ENCODE data around the gene GXYLT2.
A peak's percentile ranks its signal among the peaks of the same experiment; 100 is the strongest.

The GXYLT2 gene

GRCh38 chr3:72888546-72889309, 882 bp downstream of the GXYLT2 start:
- peaks cover 65% of the 10 kb centered on the region for H3K27me3 ChIP-seq (ENCODE audit: insufficient read depth, insufficient read length)
- peaks cover under 1% of the 10 kb centered on the region; the same call in 1 of the 2 replicates for H3K9me3 ChIP-seq (ENCODE audit: insufficient read depth, low read length)
- peaks cover 7% of the 10 kb centered on the region for H3K4me1 ChIP-seq (ENCODE audit: insufficient read depth, insufficient read length)
- peak overlapping the region; percentile 69 for H3K9ac ChIP-seq (ENCODE audit: insufficient read length, low read depth)
- H3K4me3 ChIP-seq (ENCODE audit: insufficient read length, low read depth) = peak overlapping the region; percentile 49
- H3K36me3 ChIP-seq (ENCODE audit: insufficient read depth, insufficient read length, low read length) = peaks cover 8% of the 10 kb centered on the region
- peak; percentile 63 for DNase-seq (ENCODE audit: low read depth, low spot score)
- TF ChIP-seq SUZ12 (IDR thresholded peaks at IDR 0.05; ENCODE audit: extremely low read depth, insufficient read depth, insufficient read length) (no peak), ZNF274 (IDR thresholded peaks at IDR 0.05; ENCODE audit: low read depth, low read length) (no peak), YY1 (IDR thresholded peaks at IDR 0.05; ENCODE audit: insufficient read depth, insufficient read length) (no peak)

- peaks cover 66% of the 10 kb centered on the region for H3K27me3 ChIP-seq (ENCODE audit: insufficient read depth, insufficient read length)
- peaks cover 10% of the 10 kb centered on the region for H3K36me3 ChIP-seq (ENCODE audit: insufficient read depth, insufficient read length, low read length)
- peak overlapping the region; percentile 13 for H3K4me3 ChIP-seq (ENCODE audit: insufficient read length, low read depth)
- no peak for DNase-seq (ENCODE audit: low read depth, low spot score)
- peaks cover 7% of the 10 kb centered on the region for H3K4me1 ChIP-seq (ENCODE audit: insufficient read depth, insufficient read length)
- peak overlapping the region; percentile 46 for H3K9ac ChIP-seq (ENCODE audit: insufficient read length, low read depth)
- no peak for TF ChIP-seq ZNF274 (IDR thresholded peaks at IDR 0.05; ENCODE audit: low read depth, low read length)
- no peak for TF ChIP-seq YY1 (IDR thresholded peaks at IDR 0.05; ENCODE audit: insufficient read depth, insufficient read length)
- H3K9me3 ChIP-seq (ENCODE audit: insufficient read depth, low read length) = no peaks in the 10 kb centered on the region
Observed at GRCh38 chr3:72889310-72890165, 1.7 kb downstream of the GXYLT2 start.

- Histone ChIP-seq H3K36me3 (ENCODE audit: insufficient read depth, insufficient read length, low read length) (peaks cover 14% of the 10 kb centered on the region), H3K4me1 (ENCODE audit: insufficient read depth, insufficient read length) (peaks cover 7% of the 10 kb centered on the region), H3K4me3 (ENCODE audit: insufficient read length, low read depth) (no peak overlapping the region), H3K9me3 (ENCODE audit: insufficient read depth, low read length) (no peaks in the 10 kb centered on the region), H3K27me3 (ENCODE audit: insufficient read depth, insufficient read length) (peaks cover 65% of the 10 kb centered on the region), H3K9ac (ENCODE audit: insufficient read length, low read depth) (no peak overlapping the region)
- no peak for DNase-seq (ENCODE audit: low read depth, low spot score)
- TF ChIP-seq YY1 (IDR thresholded peaks at IDR 0.05; ENCODE audit: insufficient read depth, insufficient read length) (no peak), ZNF274 (IDR thresholded peaks at IDR 0.05; ENCODE audit: low read depth, low read length) (no peak), SUZ12 (IDR thresholded peaks at IDR 0.05; ENCODE audit: extremely low read depth, insufficient read depth, insufficient read length) (no peak)
Observed at GRCh38 chr3:72890166-72890925, 2.5 kb downstream of the GXYLT2 start.

DNA sequence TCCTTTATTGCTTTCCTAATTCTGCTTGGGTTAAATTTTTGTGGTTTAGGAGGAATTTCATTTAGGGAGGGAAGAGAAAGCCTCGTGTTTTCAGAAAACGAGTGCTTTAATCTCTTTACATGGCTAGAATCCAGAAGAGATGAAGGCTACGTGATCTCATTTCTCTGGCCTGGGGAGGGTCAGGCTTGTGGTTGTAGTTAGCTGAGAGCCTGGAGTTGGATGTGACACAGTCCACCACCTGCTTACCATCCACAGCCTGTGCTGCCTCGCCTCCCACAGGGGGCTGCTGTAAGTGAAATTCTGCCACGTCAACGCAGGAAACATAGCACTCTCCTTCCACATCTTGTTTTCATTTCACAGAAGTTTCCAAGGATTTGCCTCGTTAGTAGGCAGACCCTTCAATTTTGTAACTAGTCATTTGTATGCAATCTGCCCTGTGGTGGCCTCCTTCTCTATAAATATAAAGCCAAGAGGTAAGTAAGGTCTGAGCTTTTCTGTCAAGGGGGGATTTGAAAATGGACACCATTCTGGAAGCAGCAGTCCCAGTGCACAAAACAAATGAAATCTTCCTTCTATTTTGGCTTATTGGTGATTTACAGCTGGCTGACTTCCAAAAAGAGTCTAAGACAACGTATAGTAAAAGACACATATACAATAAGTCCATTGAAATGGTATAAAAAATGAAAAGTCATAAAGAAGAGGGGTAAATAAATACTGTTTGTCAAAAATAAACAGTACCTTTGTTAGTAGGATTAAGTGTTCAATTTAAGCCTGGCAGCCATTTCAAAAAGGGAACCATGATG, 3.4 kb downstream of the GXYLT2 start:
- peaks cover 14% of the 10 kb centered on the region for H3K36me3 ChIP-seq (ENCODE audit: insufficient read depth, insufficient read length, low read length)
- no peak overlapping the region for H3K9ac ChIP-seq (ENCODE audit: insufficient read length, low read depth)
- H3K4me1 ChIP-seq (ENCODE audit: insufficient read depth, insufficient read length) = peaks cover 7% of the 10 kb centered on the region
- H3K4me3 ChIP-seq (ENCODE audit: insufficient read length, low read depth) = no peak overlapping the region
- H3K9me3 ChIP-seq (ENCODE audit: insufficient read depth, low read length) = no peaks in the 10 kb centered on the region
- peaks cover 58% of the 10 kb centered on the region for H3K27me3 ChIP-seq (ENCODE audit: insufficient read depth, insufficient read length)
- DNase-seq (ENCODE audit: low read depth, low spot score) = no peak
- TF ChIP-seq SUZ12 (IDR thresholded peaks at IDR 0.05; ENCODE audit: extremely low read depth, insufficient read depth, insufficient read length) = no peak
- TF ChIP-seq ZNF274 (IDR thresholded peaks at IDR 0.05; ENCODE audit: low read depth, low read length) = no peak
- no peak for TF ChIP-seq YY1 (IDR thresholded peaks at IDR 0.05; ENCODE audit: insufficient read depth, insufficient read length)

DNA sequence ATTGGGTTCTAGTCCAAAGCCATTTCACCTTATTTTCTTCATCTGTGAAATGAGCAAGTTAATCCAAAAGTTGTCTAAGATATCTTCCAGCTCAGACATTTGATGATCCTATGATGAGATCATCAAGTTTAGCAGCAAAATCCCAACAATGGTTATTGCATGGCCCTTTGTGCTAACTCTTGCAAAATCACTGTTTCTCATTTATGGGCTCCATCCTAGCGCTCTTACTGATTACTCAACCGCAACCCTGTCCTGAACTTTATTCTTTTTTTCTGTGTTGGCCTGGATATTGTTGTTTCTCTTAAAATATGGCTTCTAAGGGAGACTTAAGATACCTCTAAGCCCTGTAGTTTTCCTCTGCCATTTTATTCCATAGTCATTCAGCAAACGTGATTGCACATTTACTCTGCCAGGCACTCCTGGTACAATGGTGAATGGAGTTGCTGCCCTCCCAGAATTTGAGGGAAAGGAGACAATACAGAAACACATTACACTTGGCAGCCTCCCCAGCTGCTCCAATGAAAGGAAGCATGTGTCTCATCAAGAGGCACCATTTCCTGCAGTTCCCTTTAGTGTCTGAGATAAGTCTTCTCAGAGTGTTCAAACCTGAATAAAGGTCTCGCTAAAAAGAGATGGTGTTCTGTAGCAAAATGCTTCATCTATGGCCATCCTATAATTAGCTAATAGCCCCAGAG, 4.4 kb downstream of the GXYLT2 start:
- no peak for DNase-seq (ENCODE audit: low read depth, low spot score)
- H3K4me3 ChIP-seq (ENCODE audit: insufficient read length, low read depth) = no peak overlapping the region
- TF ChIP-seq ZNF274 (IDR thresholded peaks at IDR 0.05; ENCODE audit: low read depth, low read length) = no peak
- TF ChIP-seq YY1 (IDR thresholded peaks at IDR 0.05; ENCODE audit: insufficient read depth, insufficient read length) = no peak
- no peak for TF ChIP-seq SUZ12 (IDR thresholded peaks at IDR 0.05; ENCODE audit: extremely low read depth, insufficient read depth, insufficient read length)
- peaks cover 49% of the 10 kb centered on the region for H3K27me3 ChIP-seq (ENCODE audit: insufficient read depth, insufficient read length)
- peaks cover 14% of the 10 kb centered on the region for H3K36me3 ChIP-seq (ENCODE audit: insufficient read depth, insufficient read length, low read length)
- H3K9ac ChIP-seq (ENCODE audit: insufficient read length, low read depth) = no peak overlapping the region
- peaks cover 5% of the 10 kb centered on the region for H3K4me1 ChIP-seq (ENCODE audit: insufficient read depth, insufficient read length)
- no peaks in the 10 kb centered on the region for H3K9me3 ChIP-seq (ENCODE audit: insufficient read depth, low read length)

DNA sequence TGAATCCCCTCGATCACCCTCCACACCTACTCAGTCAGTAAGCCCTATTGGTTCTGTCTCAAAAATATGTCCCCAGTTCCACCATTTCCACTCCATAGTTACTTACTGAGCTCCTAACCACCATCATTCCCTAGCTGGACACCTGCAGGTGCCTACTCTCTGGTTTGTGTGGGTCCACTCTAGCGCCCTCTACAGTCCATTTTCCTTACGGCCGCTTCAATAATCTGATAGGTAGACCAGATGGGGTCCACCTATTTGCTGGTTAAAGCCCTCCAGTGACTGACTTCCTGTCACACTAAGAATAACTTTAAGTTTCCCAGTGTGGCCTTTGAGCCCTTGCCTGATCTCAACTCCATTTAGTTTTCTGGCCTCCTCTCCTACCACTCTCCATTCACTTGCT, 5.0 kb downstream of the GXYLT2 start:
- Histone ChIP-seq H3K9me3 (ENCODE audit: insufficient read depth, low read length) (no peaks in the 10 kb centered on the region), H3K4me3 (ENCODE audit: insufficient read length, low read depth) (no peak overlapping the region), H3K36me3 (ENCODE audit: insufficient read depth, insufficient read length, low read length) (peaks cover 14% of the 10 kb centered on the region), H3K27me3 (ENCODE audit: insufficient read depth, insufficient read length) (peaks cover 45% of the 10 kb centered on the region), H3K4me1 (ENCODE audit: insufficient read depth, insufficient read length) (peaks cover 5% of the 10 kb centered on the region), H3K9ac (ENCODE audit: insufficient read length, low read depth) (no peak overlapping the region)
- no peak for TF ChIP-seq YY1 (IDR thresholded peaks at IDR 0.05; ENCODE audit: insufficient read depth, insufficient read length)
- no peak for TF ChIP-seq ZNF274 (IDR thresholded peaks at IDR 0.05; ENCODE audit: low read depth, low read length)
- no peak for TF ChIP-seq SUZ12 (IDR thresholded peaks at IDR 0.05; ENCODE audit: extremely low read depth, insufficient read depth, insufficient read length)
- peak; percentile 50 for DNase-seq (ENCODE audit: low read depth, low spot score)
